Caco-2 (cell line): Measurements from ENCODE around the gene TBC1D2. TPM values are rescaled to one million over a fixed set of nuclear protein-coding genes. Genes with fewer than 3 reads are reported as not detected.

Source experiments
- BruUV-seq: library from RNA; stranded (reverse); fragments of 400-500 nt; replicated peaks from 2 replicates; lab custom pipeline; 2021; lab: Mats Ljungman, UMichigan
- CTCF ChIA-PET: fragments of 300-600 bp; sonication (Branson Sonifier 250); formaldehyde crosslinking; loops from one replicate; lab custom pipeline; 2022; ENCODE audit warnings: antibody characterized with exemption; lab: Charles Lee
- POLR2A ChIA-PET: fragments of 300-600 bp; sonication (Branson Sonifier 250); formaldehyde crosslinking; loops from one replicate; lab custom pipeline; 2022; ENCODE audit warnings: antibody characterized with exemption; lab: Charles Lee
- DNase-seq, 2 experiments: peaks; one replicate each; pipeline versions ENCODE4 v3.0.0 to v3.0.0-alpha.2; 2020 to 2022
- H3K27me3 ChIP-seq: replicated peaks from 2 replicates; pipeline ENCODE4 v1.6.0; 2011; ENCODE audit warnings: low read length; ENCODE audit not compliant: control insufficient read depth, insufficient read depth
- H3K36me3 ChIP-seq: 2 replicates; pipeline ENCODE4 v1.5.1; 2011; ENCODE audit warnings: low read length; ENCODE audit not compliant: control insufficient read depth, insufficient read depth
- H3K4me1 ChIP-seq: fragments of 250-450 bp; sonication (Bioruptor Pico); 2 replicates; pipeline ENCODE4 v1.5.1; 2020; ENCODE audit warnings: mild to moderate bottlenecking
- H3K4me3 ChIP-seq: 2 replicates; pipeline ENCODE4 v1.5.1; 2011; ENCODE audit warnings: low read depth, mild to moderate bottlenecking, control low read depth, low read length
- H3K9me3 ChIP-seq: fragments of 250-450 bp; sonication (Bioruptor Pico); 2 replicates; pipeline ENCODE4 v1.5.1; 2020; ENCODE audit warnings: mild to moderate bottlenecking, moderate library complexity
- H3K27ac Mint-ChIP-seq: one replicate; pipeline ENCODE4 v1.8.0; 2022; ENCODE audit warnings: mixed read lengths; ENCODE audit not compliant: unreplicated experiment
- H3K27me3 Mint-ChIP-seq: one replicate; pipeline ENCODE4 v1.8.0; 2022; ENCODE audit warnings: mixed read lengths; ENCODE audit not compliant: insufficient read depth, unreplicated experiment
- H3K36me3 Mint-ChIP-seq: one replicate; pipeline ENCODE4 v1.8.0; 2022; ENCODE audit warnings: mild to moderate bottlenecking, mixed read lengths; ENCODE audit not compliant: insufficient read depth, unreplicated experiment
- H3K4me1 Mint-ChIP-seq: one replicate; pipeline ENCODE4 v1.8.0; 2022; ENCODE audit warnings: low read depth, mixed read lengths; ENCODE audit not compliant: unreplicated experiment
- H3K4me3 Mint-ChIP-seq: one replicate; pipeline ENCODE4 v1.8.0; 2022; ENCODE audit warnings: mild to moderate bottlenecking, moderate library complexity, mixed read lengths; ENCODE audit not compliant: unreplicated experiment
- H3K9me3 Mint-ChIP-seq: one replicate; pipeline ENCODE4 v1.8.0; 2022; ENCODE audit warnings: mixed read lengths; ENCODE audit not compliant: unreplicated experiment
- intact Hi-C: fragments of 100-400 bp; cut with micrococcal nuclease; formaldehyde crosslinking; loops from one replicate; pipeline ENCODE4 v1.10.0; 2022; ENCODE audit not compliant: unreplicated experiment
- total RNA-seq: library from RNA; stranded (reverse); gene quantifications from 2 replicates; pipeline ENCODE4 v1.2.3, GENCODE V29; 2022
- TF ChIP-seq, protein P1 (sequence below), 2 experiments: fragments of 200-600 bp in 1 of 2; IDR thresholded peaks; 1 replicate in 1 of 2; 2 replicates in 1 of 2; pipeline versions ENCODE4 v1.5.1 to v1.8.0; 2011 to 2022; ENCODE audit warnings: antibody characterized with exemption in 1 of 2, control low read depth in 1 of 2, inconsistent platforms in 1 of 2, low read depth in 1 of 2, low read length in 1 of 2, mild to moderate bottlenecking in 1 of 2, moderate library complexity in 1 of 2; ENCODE audit not compliant: insufficient read depth in 1 of 2, severe bottlenecking in 1 of 2, unreplicated experiment in 1 of 2

TBC1D2 gene
- total RNA-seq, 1 experiment from 2014 or later = 8.5 TPM

DNA sequence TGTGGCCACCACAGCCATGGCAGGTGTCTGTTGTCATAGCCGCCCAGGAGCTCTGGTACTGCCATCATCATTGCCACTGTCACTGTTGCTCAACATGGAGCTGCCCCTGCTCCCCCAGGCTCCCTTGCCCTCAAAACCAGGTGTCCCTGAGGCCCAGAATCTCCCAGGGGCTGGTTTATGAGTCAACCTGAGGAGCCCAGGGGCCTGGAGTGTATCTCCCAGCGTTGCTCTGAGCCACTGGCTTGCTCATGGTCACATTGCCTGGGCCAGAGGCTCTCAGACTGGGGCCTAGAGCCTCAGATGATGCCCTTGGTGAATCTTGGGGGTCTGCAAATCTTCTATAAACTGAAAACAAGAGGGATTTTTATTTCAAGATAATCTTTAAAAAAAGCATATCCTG lies 24.7 kb upstream of the TBC1D2 start:
- no TSS peak for BruUV-seq
- Histone ChIP-seq H3K36me3 (no peaks in the 10 kb centered on the region), H3K27me3 (no peaks in the 10 kb centered on the region), H3K9me3 (no peaks in the 10 kb centered on the region; the same call in none of the 2 replicates), H3K4me1 (peaks cover 8% of the 10 kb centered on the region), H3K4me3 (no peak overlapping the region)
- H3K27ac Mint-ChIP-seq = no peak overlapping the region
- H3K9me3 Mint-ChIP-seq = no peaks in the 10 kb centered on the region
- no peak for DNase-seq
- no peaks in the 10 kb centered on the region for H3K4me1 Mint-ChIP-seq
- CTCF ChIA-PET = interaction anchor here (0.6 kb wide), 1 partner anchor 36 kb away, joined by 3 read pairs; no protein-coding TSS in a partner anchor
- no peak overlapping the region for H3K4me3 Mint-ChIP-seq
- TF ChIP-seq, protein P1, sequence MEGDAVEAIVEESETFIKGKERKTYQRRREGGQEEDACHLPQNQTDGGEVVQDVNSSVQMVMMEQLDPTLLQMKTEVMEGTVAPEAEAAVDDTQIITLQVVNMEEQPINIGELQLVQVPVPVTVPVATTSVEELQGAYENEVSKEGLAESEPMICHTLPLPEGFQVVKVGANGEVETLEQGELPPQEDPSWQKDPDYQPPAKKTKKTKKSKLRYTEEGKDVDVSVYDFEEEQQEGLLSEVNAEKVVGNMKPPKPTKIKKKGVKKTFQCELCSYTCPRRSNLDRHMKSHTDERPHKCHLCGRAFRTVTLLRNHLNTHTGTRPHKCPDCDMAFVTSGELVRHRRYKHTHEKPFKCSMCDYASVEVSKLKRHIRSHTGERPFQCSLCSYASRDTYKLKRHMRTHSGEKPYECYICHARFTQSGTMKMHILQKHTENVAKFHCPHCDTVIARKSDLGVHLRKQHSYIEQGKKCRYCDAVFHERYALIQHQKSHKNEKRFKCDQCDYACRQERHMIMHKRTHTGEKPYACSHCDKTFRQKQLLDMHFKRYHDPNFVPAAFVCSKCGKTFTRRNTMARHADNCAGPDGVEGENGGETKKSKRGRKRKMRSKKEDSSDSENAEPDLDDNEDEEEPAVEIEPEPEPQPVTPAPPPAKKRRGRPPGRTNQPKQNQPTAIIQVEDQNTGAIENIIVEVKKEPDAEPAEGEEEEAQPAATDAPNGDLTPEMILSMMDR (IDR thresholded peaks at IDR 0.05; ENCODE audit: insufficient read depth in 1 of 2, low read depth in 1 of 2, low read length in 1 of 2, severe bottlenecking in 1 of 2, unreplicated experiment in 1 of 2) = no peak
- POLR2A ChIA-PET = no interaction called here
- no peaks in the 10 kb centered on the region for H3K36me3 Mint-ChIP-seq
- no peaks in the 10 kb centered on the region for H3K27me3 Mint-ChIP-seq
- intact Hi-C loops = no loop called here

DNA sequence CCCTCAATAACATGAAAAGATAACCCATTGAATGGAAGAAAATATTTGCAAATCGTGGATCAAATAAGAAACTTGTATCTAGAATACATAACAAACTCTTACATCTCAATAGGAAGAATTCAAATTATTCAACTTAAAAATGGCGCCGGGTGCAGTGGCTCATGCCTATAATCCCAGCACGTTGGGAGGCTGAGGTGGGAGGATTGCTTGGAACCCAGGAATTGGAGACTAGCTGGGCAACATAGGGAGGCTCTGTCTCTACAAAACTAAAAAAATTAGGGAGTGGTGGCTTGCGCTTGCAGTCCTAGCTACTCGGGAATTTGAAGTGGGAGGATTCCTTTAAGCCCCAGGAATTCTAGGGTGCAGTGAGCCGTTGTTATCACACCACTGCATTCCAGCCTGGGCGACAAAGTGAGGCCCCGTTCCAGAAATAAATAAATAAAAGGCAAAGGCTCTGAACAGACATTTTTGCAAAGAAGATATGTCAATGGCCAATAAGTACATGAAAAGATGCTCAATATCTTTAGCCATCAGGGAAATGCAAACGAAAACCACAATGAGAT lies 21.5 kb upstream of the TBC1D2 start:
- Histone ChIP-seq H3K27me3 (no peaks in the 10 kb centered on the region), H3K4me3 (no peak overlapping the region), H3K36me3 (no peaks in the 10 kb centered on the region), H3K4me1 (peaks cover 8% of the 10 kb centered on the region), H3K9me3 (no peaks in the 10 kb centered on the region; the same call in none of the 2 replicates)
- H3K9me3 Mint-ChIP-seq = no peaks in the 10 kb centered on the region
- no peaks in the 10 kb centered on the region for H3K36me3 Mint-ChIP-seq
- ChIA-PET CTCF (interaction anchor here (0.7 kb wide), 1 partner anchor 143 kb away, joined by 3 read pairs; no protein-coding TSS in a partner anchor), POLR2A (no interaction called here)
- H3K4me1 Mint-ChIP-seq = no peaks in the 10 kb centered on the region
- no peak overlapping the region for H3K27ac Mint-ChIP-seq
- H3K4me3 Mint-ChIP-seq = no peak overlapping the region
- BruUV-seq = no TSS peak
- no peak for DNase-seq
- intact Hi-C loops = no loop called here
- H3K27me3 Mint-ChIP-seq = no peaks in the 10 kb centered on the region
- TF ChIP-seq, protein P1 (IDR thresholded peaks at IDR 0.05; ENCODE audit: insufficient read depth in 1 of 2, low read depth in 1 of 2, low read length in 1 of 2, severe bottlenecking in 1 of 2, unreplicated experiment in 1 of 2) = no peak

- H3K36me3 ChIP-seq = no peaks in the 10 kb centered on the region
- POLR2A ChIA-PET = no interaction called here
- Mint-ChIP-seq H3K4me3 (no peak overlapping the region), H3K27me3 (no peaks in the 10 kb centered on the region), H3K36me3 (no peaks in the 10 kb centered on the region), H3K4me1 (no peaks in the 10 kb centered on the region), H3K9me3 (no peaks in the 10 kb centered on the region), H3K27ac (no peak overlapping the region)
- TF ChIP-seq, protein P1 (IDR thresholded peaks at IDR 0.05; ENCODE audit: insufficient read depth in 1 of 2, low read depth in 1 of 2, low read length in 1 of 2, severe bottlenecking in 1 of 2, unreplicated experiment in 1 of 2) = no peak
- BruUV-seq = no TSS peak
- no peak for DNase-seq
- H3K4me1 ChIP-seq = peaks cover 8% of the 10 kb centered on the region
- intact Hi-C loops = no loop called here
- CTCF ChIA-PET = no interaction called here
- no peaks in the 10 kb centered on the region for H3K27me3 ChIP-seq
- H3K4me3 ChIP-seq = no peak overlapping the region
- H3K9me3 ChIP-seq = no peaks in the 10 kb centered on the region; the same call in none of the 2 replicates
Measured at GRCh38 chr9:98275159-98275558, 19.7 kb upstream of the TBC1D2 start.
